SK-N-SH (cell line): Measurements from ENCODE around the gene D2HGDH. TPM values are rescaled to one million over a fixed set of nuclear protein-coding genes. Genes with fewer than 3 reads are reported as not detected.

Experiments used
- CTCF ChIA-PET: fragments of 300-600, 350-600 bp; formaldehyde crosslinking; extraction: SDS; loops from one replicate; lab custom pipeline; 2021; lab: Yijun Ruan, JAX
- POLR2A ChIA-PET: fragments of 350-600 bp; sonication (Branson Sonifier 250); formaldehyde crosslinking; extraction: SDS; loops from one replicate; lab custom pipeline; 2020; ENCODE audit warnings: antibody characterized with exemption, inconsistent platforms; lab: Yijun Ruan, JAX
- DNase-seq: peaks from one replicate; pipeline ENCODE4 v3.0.0; 2012
- H2AFZ ChIP-seq: fragments of 200-600 bp; sonication (generic); 2 replicates; pipeline ENCODE4 v1.8.1; 2016; ENCODE audit warnings: antibody characterized with exemption, mild to moderate bottlenecking, low read depth
- H3F3A ChIP-seq: fragments of 200-600 bp; sonication (generic); replicated peaks from 2 replicates; pipeline ENCODE3; 2016; ENCODE audit warnings: antibody characterized with exemption, mild to moderate bottlenecking; ENCODE audit not compliant: insufficient read depth
- H3K27ac ChIP-seq, 2 experiments: fragments of 200-500 bp in 1 of 2; fragments of 200-600 bp in 1 of 2; sonication (Bioruptor generic) in 1 of 2; sonication (generic), shearing (Covaris generic) in 1 of 2; 2 replicates each; pipeline versions ENCODE4 v1.5.1 to v1.6.1; 2014 to 2016; ENCODE audit warnings: low read depth in 2 of 2, inconsistent platforms in 1 of 2, low read length in 1 of 2, mild to moderate bottlenecking in 1 of 2, mixed read lengths in 1 of 2
- H3K27me3 ChIP-seq: fragments of 200-600 bp; sonication (generic), shearing (Covaris generic); 2 replicates; pipeline ENCODE4 v1.6.1; 2016; ENCODE audit warnings: mixed run types; ENCODE audit not compliant: insufficient read depth
- H3K36me3 ChIP-seq, 2 experiments: fragments of 200-500 bp in 1 of 2; fragments of 200-600 bp in 1 of 2; sonication (Bioruptor generic) in 1 of 2; sonication (generic) in 1 of 2; replicated peaks in 1 of 2; 2 replicates each; pipeline versions ENCODE3 to v1.5.1; 2014 to 2016; ENCODE audit warnings: low read length in 1 of 2, mild to moderate bottlenecking in 1 of 2; ENCODE audit not compliant: insufficient read depth in 2 of 2, control insufficient read depth in 1 of 2
- H3K4me1 ChIP-seq, 2 experiments: fragments of 200-500 bp in 1 of 2; fragments of 200-600 bp in 1 of 2; sonication (Bioruptor generic) in 1 of 2; sonication (generic), shearing (Covaris generic) in 1 of 2; 2 replicates each; pipeline versions ENCODE4 v1.5.1 to v1.6.1; 2014 to 2016; ENCODE audit warnings: low read depth in 1 of 2, low read length in 1 of 2, mixed run types in 1 of 2; ENCODE audit not compliant: insufficient read depth in 2 of 2, control insufficient read depth in 1 of 2
- H3K4me2 ChIP-seq: fragments of 200-600 bp; sonication (generic), shearing (Covaris generic); 2 replicates; pipeline ENCODE4 v1.6.1; 2017; ENCODE audit warnings: mixed run types
- H3K4me3 ChIP-seq, 2 experiments: fragments of 200-500 bp in 1 of 2; fragments of 200-600 bp in 1 of 2; sonication (Bioruptor generic) in 1 of 2; sonication (generic), shearing (Covaris generic) in 1 of 2; 2 replicates each; pipeline versions ENCODE4 v1.5.1 to v1.8.1; 2014 to 2016; ENCODE audit warnings: low read depth in 2 of 2, inconsistent platforms in 1 of 2, low read length in 1 of 2, mild to moderate bottlenecking in 1 of 2, mixed read lengths in 1 of 2, moderate library complexity in 1 of 2
- H3K79me2 ChIP-seq: fragments of 200-600 bp; sonication (generic); 2 replicates; pipeline ENCODE4 v1.8.1; 2017; ENCODE audit warnings: mild to moderate bottlenecking; ENCODE audit not compliant: insufficient read depth
- H3K9ac ChIP-seq: fragments of 200-600 bp; sonication (generic); 2 replicates; pipeline ENCODE4 v1.6.1; 2017; ENCODE audit warnings: mixed run types
- H3K9me2 ChIP-seq: fragments of 200-600 bp; sonication (generic); 2 replicates; pipeline ENCODE4 v1.6.1; 2017; ENCODE audit warnings: mixed run types
- H3K9me3 ChIP-seq: fragments of 200-600 bp; sonication (generic); 2 replicates; pipeline ENCODE4 v1.6.1; 2017; ENCODE audit warnings: mixed run types, mild to moderate bottlenecking, moderate library complexity
- H4K20me1 ChIP-seq: fragments of 200-600 bp; sonication (generic); 2 replicates; pipeline ENCODE4 v1.6.1; 2017; ENCODE audit warnings: mild to moderate bottlenecking, mixed run types; ENCODE audit not compliant: insufficient read depth
- CHD2 ChIP-seq: fragments of 150-350 bp; IDR thresholded peaks from 2 replicates; pipeline ENCODE4 v1.6.1; 2018; ENCODE audit warnings: low read length; ENCODE audit not compliant: partially characterized antibody
- ELF1 ChIP-seq: IDR thresholded peaks from 2 replicates; pipeline ENCODE4 v1.4.0; 2012
- EP300 ChIP-seq, 2 experiments: IDR thresholded peaks; 2 replicates each; pipeline versions ENCODE4 v1.4.0 to v1.6.1; 2012; ENCODE audit warnings: borderline replicate concordance in 1 of 2, low read depth in 1 of 2, low read length in 1 of 2
- FOSL2 ChIP-seq: IDR thresholded peaks from 2 replicates; pipeline ENCODE4 v1.4.0; 2012; ENCODE audit warnings: low read depth, mild to moderate bottlenecking, moderate library complexity, borderline replicate concordance
- FOXM1 ChIP-seq: IDR thresholded peaks from 2 replicates; pipeline ENCODE4 v1.4.0; 2012; ENCODE audit warnings: low read depth, mild to moderate bottlenecking
- IRF3 ChIP-seq: fragments of 150-350 bp; IDR thresholded peaks from 2 replicates; pipeline ENCODE4 v1.6.1; 2016; ENCODE audit warnings: mild to moderate bottlenecking, low read depth, low read length
- MEF2A ChIP-seq: IDR thresholded peaks from 2 replicates; pipeline ENCODE4 v1.4.0; 2012; ENCODE audit warnings: low read depth, borderline replicate concordance
- NFIC ChIP-seq: IDR thresholded peaks from 2 replicates; pipeline ENCODE4 v1.4.0; 2012; ENCODE audit warnings: borderline replicate concordance
- RAD21 ChIP-seq: IDR thresholded peaks from 2 replicates; pipeline ENCODE4 v1.6.1; 2012; ENCODE audit warnings: mild to moderate bottlenecking, low read length
- REST ChIP-seq: IDR thresholded peaks from 2 replicates; pipeline ENCODE4 v1.6.1; 2012; ENCODE audit warnings: mild to moderate bottlenecking, low read depth, low read length, moderate library complexity
- RFX5 ChIP-seq: IDR thresholded peaks from 2 replicates; pipeline ENCODE4 v1.6.1; 2012; ENCODE audit warnings: mild to moderate bottlenecking, improper control_type of control experiment, low read length
- RXRA ChIP-seq: IDR thresholded peaks from 2 replicates; pipeline ENCODE4 v1.4.0; 2012; ENCODE audit warnings: low read depth, mild to moderate bottlenecking, borderline replicate concordance
- SMC3 ChIP-seq: IDR thresholded peaks from 2 replicates; pipeline ENCODE4 v1.6.1; 2012; ENCODE audit warnings: low read depth, low read length, improper control_type of control experiment
- YY1 ChIP-seq: IDR thresholded peaks from 2 replicates; pipeline ENCODE4 v1.4.0; 2012; ENCODE audit warnings: low read depth, mild to moderate bottlenecking
- WGBS: methylation state at CpG from one replicate; pipeline ENCODE4 v1.1.6; 2017; ENCODE audit warnings: low lambda C conversion rate; 5-methylcytosine and 5-hydroxymethylcytosine counted together
- polyA plus RNA-seq, 3 experiments: library from polyadenylated mRNA; depleted of rRNA; stranded (reverse); fragments of >200 nt; gene quantifications; 2 replicates each; pipeline ENCODE4 v1.2.3, GENCODE V29; 2012
- TF ChIP-seq, protein P1 (sequence below): fragments of 150-350 bp; IDR thresholded peaks from 2 replicates; pipeline ENCODE4 v1.6.1; 2017; ENCODE audit warnings: antibody characterized with exemption, low read length, low read depth, borderline replicate concordance
- TF ChIP-seq, protein P2 (sequence below): IDR thresholded peaks from 2 replicates; pipeline ENCODE4 v1.4.0; 2012; ENCODE audit warnings: low read depth, borderline replicate concordance
- TF ChIP-seq, protein P3 (sequence below): fragments of 200-600 bp; sonication (generic); IDR thresholded peaks from 2 replicates; pipeline ENCODE4 v1.6.1; 2017; ENCODE audit warnings: antibody characterized with exemption, mild to moderate bottlenecking, moderate library complexity

The D2HGDH gene
- polyA plus RNA-seq, 1 of the 3 experiments (the other 2 are of a cell fraction), result 36.3 TPM

DNA sequence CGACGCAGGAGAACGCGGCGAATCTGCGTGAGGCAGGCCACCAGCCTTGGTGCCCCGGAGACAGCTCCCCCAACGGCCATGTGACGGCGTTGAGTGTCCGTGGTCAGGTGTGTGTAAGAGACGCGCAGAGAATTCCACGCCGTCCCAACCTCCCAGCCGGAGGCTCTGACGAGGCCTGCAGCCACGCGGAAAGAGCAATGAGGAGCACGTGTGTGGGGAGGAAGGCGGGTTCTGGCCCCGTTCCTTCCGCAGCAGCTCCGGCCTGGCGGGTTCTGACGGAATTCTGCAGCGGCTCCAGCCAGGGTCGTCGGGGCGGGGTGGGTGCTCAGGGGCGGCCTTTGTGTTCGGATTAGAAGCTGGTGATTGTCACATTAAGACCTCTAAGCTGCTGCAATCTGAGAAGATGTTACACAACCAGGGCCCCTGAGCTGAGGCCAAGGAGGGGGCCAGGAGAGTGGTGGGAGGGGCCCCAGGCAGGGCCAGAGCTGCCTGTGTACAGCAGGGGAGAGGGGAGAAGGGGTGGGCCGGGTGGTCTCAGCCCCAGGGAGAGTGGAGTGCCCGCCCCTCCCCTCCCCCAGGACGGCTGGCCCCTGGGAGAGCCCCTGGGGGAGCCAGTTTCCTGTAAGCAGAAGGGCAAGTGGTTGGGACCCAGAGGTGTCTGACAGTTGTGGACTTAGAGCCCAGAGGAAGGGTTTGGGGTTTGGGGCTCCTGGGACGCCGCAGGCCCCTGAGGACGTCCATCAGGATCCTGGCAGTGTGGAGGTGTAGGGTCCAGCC, 37.0 kb downstream of the D2HGDH start:
- Histone ChIP-seq H3K9me3 (no peaks in the 10 kb centered on the region), H3F3A (no peaks in the 10 kb centered on the region), H3K27ac (no peak overlapping the region), H3K4me1 (peaks cover 20 to 23% of the 10 kb centered on the region in 2 experiments; a peak in 2 of 4 replicates), H3K27me3 (no peaks in the 10 kb centered on the region), H2AFZ (no peak overlapping the region), H3K4me2 (no peak overlapping the region), H3K36me3 (no peaks in the 10 kb centered on the region), H4K20me1 (no peaks in the 10 kb centered on the region), H3K79me2 (no peaks in the 10 kb centered on the region), H3K9ac (no peak overlapping the region), H3K4me3 (no peak overlapping the region), H3K9me2 (no peaks in the 10 kb centered on the region)
- 95% methylated on average over 34 of the region's 38 CpGs for WGBS
- TF ChIP-seq ELF1 (no peak), MEF2A (no peak), NFIC (no peak), CHD2 (no peak), FOXM1 (no peak), RXRA (no peak)
- TF ChIP-seq, protein P1, sequence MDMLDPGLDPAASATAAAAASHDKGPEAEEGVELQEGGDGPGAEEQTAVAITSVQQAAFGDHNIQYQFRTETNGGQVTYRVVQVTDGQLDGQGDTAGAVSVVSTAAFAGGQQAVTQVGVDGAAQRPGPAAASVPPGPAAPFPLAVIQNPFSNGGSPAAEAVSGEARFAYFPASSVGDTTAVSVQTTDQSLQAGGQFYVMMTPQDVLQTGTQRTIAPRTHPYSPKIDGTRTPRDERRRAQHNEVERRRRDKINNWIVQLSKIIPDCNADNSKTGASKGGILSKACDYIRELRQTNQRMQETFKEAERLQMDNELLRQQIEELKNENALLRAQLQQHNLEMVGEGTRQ, result no peak
- TF ChIP-seq, protein P2, sequence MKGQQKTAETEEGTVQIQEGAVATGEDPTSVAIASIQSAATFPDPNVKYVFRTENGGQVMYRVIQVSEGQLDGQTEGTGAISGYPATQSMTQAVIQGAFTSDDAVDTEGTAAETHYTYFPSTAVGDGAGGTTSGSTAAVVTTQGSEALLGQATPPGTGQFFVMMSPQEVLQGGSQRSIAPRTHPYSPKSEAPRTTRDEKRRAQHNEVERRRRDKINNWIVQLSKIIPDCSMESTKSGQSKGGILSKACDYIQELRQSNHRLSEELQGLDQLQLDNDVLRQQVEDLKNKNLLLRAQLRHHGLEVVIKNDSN, result no peak
- peak; percentile 41 for DNase-seq
- POLR2A ChIA-PET, result no interaction called here
- CTCF ChIA-PET, result interaction anchor here (1.1 to 1.9 kb wide), 4 partner anchors 10 to 107 kb away, joined by 3 to 6 read pairs (median 4); no protein-coding TSS in a partner anchor

DNA sequence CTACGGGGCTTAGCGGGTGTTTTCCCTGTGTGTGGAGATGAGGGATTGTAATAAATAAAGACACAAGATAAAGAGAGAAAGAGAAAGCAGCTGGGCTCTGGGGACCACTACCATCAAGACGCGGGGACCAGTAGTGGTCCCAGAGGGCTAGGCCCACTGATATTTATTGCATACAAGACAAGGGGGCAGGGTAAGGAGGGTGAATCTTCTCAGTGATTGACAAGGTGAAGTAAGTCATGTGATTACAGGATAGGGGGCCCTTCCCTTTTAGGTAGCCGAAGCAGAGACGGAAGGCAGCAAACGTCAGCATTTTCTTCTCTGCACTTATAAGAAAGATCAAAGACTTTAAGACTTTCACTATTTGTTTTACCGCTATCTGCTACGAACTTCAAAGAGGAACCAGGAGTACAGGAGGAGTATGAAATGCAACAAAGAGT, 37.7 kb downstream of the D2HGDH start:
- Histone ChIP-seq H3K9me3 (no peaks in the 10 kb centered on the region), H3K4me3 (no peak overlapping the region), H3K9ac (no peak overlapping the region), H2AFZ (no peak overlapping the region), H4K20me1 (no peaks in the 10 kb centered on the region), H3K9me2 (no peaks in the 10 kb centered on the region), H3F3A (no peaks in the 10 kb centered on the region), H3K4me1 (peaks cover 20 to 23% of the 10 kb centered on the region in 2 experiments; a peak in 2 of 4 replicates), H3K27ac (no peak overlapping the region), H3K36me3 (no peaks in the 10 kb centered on the region), H3K27me3 (no peaks in the 10 kb centered on the region), H3K79me2 (no peaks in the 10 kb centered on the region), H3K4me2 (no peak overlapping the region)
- no peak for DNase-seq
- ChIA-PET CTCF (interaction anchor here (1.7 to 1.9 kb wide), 3 partner anchors 9 to 106 kb away, joined by 4 to 6 read pairs (median 5); no protein-coding TSS in a partner anchor), POLR2A (no interaction called here)
- WGBS, result 87% methylated on average over 9 of the region's 9 CpGs
- TF ChIP-seq, protein P3, sequence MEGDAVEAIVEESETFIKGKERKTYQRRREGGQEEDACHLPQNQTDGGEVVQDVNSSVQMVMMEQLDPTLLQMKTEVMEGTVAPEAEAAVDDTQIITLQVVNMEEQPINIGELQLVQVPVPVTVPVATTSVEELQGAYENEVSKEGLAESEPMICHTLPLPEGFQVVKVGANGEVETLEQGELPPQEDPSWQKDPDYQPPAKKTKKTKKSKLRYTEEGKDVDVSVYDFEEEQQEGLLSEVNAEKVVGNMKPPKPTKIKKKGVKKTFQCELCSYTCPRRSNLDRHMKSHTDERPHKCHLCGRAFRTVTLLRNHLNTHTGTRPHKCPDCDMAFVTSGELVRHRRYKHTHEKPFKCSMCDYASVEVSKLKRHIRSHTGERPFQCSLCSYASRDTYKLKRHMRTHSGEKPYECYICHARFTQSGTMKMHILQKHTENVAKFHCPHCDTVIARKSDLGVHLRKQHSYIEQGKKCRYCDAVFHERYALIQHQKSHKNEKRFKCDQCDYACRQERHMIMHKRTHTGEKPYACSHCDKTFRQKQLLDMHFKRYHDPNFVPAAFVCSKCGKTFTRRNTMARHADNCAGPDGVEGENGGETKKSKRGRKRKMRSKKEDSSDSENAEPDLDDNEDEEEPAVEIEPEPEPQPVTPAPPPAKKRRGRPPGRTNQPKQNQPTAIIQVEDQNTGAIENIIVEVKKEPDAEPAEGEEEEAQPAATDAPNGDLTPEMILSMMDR, result no peak
- TF ChIP-seq MEF2A, result no peak
- TF ChIP-seq FOSL2, result no peak
- no peak for TF ChIP-seq RFX5
- TF ChIP-seq YY1, result no peak
- TF ChIP-seq EP300 (IDR thresholded peaks at IDR 0.05; ENCODE audit: borderline replicate concordance in 1 of 2, low read depth in 1 of 2, low read length in 1 of 2), result no peak
- no peak for TF ChIP-seq REST
- TF ChIP-seq, protein P1, result no peak
- no peak for TF ChIP-seq IRF3
- no peak for TF ChIP-seq SMC3
- TF ChIP-seq RAD21, result no peak
